Measurements from ENCODE around the gene MFSD11.

Gene MFSD11

DNA sequence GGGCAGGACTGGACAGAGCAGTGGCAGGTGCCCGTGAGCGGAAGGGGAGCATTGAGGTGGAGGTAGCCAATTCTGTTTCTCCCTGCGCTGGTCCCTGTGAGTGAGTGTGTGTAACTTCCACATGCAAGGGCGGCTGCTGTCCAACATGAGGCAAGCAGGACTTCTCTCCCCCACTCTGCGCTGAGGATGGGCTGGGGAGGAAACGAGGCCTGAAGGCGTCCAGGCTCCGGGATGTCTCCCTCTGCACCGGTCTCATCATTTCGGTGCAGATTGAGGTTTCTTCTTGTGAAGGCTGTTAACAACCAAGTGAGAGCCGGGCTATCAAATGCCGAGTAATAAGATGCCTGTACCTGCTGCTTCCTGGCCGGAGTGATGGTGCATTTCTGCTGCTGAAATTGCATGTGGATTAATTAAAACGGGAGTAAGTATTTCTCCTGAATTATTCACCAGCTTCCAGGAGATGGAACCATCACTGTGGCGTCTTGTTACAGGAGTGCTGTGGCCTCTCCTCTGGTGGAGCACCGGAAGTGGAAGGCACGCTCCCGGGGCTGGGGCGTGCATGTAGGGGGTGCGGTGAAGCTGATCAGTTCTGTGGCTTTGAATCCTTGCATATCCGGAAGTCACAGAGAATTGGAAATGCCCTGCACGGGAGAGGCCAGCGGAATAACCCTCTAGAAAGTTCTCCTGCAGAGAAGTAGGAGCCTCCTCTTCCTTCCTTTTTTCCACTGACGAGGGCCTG, 88.6 kb downstream of the MFSD11 start:
- TF ChIP-seq, protein P1, sequence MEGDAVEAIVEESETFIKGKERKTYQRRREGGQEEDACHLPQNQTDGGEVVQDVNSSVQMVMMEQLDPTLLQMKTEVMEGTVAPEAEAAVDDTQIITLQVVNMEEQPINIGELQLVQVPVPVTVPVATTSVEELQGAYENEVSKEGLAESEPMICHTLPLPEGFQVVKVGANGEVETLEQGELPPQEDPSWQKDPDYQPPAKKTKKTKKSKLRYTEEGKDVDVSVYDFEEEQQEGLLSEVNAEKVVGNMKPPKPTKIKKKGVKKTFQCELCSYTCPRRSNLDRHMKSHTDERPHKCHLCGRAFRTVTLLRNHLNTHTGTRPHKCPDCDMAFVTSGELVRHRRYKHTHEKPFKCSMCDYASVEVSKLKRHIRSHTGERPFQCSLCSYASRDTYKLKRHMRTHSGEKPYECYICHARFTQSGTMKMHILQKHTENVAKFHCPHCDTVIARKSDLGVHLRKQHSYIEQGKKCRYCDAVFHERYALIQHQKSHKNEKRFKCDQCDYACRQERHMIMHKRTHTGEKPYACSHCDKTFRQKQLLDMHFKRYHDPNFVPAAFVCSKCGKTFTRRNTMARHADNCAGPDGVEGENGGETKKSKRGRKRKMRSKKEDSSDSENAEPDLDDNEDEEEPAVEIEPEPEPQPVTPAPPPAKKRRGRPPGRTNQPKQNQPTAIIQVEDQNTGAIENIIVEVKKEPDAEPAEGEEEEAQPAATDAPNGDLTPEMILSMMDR (IDR thresholded peaks at IDR 0.05; ENCODE audit: insufficient read depth, low read depth, low read length, missing control alignments), result no peak
- DNase-seq (ENCODE audit: low read depth), result no peak
- H3K4me3 ChIP-seq (ENCODE audit: low read depth, low read length), result no peak overlapping the region

DNA sequence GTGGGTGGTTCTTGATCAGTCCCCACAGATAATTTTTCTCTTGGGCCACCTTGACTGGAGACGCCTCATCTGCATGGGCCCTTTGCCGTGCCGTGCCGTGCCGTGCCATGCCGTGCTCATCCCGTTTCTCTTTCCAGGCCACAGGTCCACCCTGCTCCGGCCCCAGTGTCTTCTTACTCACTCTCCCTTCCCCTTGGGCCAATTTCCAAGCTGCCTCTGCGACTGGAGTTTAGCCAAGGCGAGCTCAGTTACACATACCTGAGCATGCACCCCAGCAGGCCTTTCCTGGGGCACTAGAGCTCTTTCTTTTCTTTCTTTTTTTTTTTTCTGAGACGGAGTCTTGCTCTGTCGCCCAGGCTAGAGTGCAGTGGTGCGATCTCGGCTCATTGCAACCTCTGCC, 89.8 kb downstream of the MFSD11 start:
- DNase-seq (ENCODE audit: low read depth), result no peak
- TF ChIP-seq, protein P1 (IDR thresholded peaks at IDR 0.05; ENCODE audit: insufficient read depth, low read depth, low read length, missing control alignments), result no peak

More for the DNA sequence above, 89.8 kb downstream of the MFSD11 start:
- H3K4me3 ChIP-seq (ENCODE audit: low read depth, low read length), result no peak overlapping the region

Measured in GM12865 (cell line).